Umbilical cord (tissue), 2 donors: Measurements from ENCODE around the gene CPNE1. TPM values are rescaled to one million over a fixed set of nuclear protein-coding genes. Genes with fewer than 3 reads are reported as not detected.
"Not testable (repeated sequence)": the region's sequence is repeated elsewhere in the genome, so short reads cannot be mapped to it uniquely, and the experiment has no call there.

ENCODE experiments used
- DNase-seq: peaks from one replicate; pipeline ENCODE4 v3.0.0-alpha.2; 2015; ENCODE audit warnings: low spot score
- total RNA-seq: library from RNA; depleted of rRNA; stranded (reverse); fragments of >200 nt; gene quantifications from one replicate; pipeline ENCODE4 v1.2.3, GENCODE V29; 2014; ENCODE audit warnings: low replicate concordance; ENCODE audit not compliant: insufficient read depth

CPNE1 gene
- total RNA-seq = 128 TPM

DNA sequence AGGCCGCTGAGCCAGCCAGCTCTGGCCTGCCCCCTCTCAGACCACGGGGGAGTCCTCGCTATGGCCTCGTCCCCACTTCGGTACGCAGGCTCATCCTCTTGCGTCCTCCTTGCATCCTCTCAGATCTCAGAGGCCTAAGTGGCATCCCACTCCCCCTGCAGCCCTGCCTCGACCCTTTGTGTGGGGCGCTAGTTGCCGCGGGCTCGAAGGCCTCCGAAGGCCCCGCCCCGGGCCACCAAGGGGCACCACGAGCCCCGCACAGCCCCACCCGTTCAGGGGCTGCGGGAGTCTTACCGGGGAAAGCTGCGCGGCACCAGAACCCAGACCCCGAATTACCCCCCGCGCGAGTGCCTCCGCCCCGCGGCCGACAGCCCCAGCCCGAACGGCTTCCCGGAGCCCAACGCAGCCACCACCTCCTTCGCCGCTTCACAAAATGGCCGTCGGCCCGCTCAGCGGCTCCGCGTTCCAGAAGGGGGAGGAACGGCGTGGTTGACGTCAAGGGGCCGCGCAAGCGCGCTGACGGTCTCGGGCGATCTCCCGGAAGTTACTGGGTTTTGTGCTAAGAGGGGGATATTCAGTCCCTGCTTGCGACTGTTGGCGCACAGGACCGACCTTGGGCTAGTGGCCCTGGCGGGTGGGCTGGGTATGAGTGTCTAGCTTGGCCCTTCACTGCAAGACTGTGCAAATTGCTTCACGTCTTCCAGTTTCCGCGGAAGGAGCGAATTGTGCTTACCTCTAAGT lies at the start of gene CPNE1, which contains the start of gene RBM12:
TSS of gene CPNE1 (minus strand) at position 435 of the 741 bp plus-strand sequence. CDS start 31,977 bp downstream, outside the sequence.
TSS of gene RBM12 (minus strand) at position 435 of the 741 bp plus-strand sequence. CDS start 9,578 bp downstream, outside the sequence.
- peak; percentile 95 for DNase-seq

DNA sequence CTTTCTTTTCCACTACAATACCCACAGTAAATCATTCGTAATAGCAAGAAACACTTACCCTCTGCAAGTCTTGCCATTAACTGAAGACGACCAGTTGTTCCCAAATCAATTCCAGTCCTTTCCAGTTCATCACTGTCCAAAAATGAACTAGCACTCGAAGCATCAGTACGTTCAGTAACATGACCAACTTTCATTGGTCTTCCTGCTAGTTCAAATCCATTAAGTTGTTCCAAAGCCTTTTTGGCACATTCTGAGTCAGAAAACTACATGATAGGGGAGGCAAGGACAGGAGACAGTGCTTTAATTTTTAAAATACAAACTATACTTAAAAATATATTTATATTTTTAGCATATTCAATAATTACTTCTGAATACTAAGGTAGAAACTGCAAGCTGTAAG lies 49.4 kb upstream of the CPNE1 start:
- no peak for DNase-seq

DNA sequence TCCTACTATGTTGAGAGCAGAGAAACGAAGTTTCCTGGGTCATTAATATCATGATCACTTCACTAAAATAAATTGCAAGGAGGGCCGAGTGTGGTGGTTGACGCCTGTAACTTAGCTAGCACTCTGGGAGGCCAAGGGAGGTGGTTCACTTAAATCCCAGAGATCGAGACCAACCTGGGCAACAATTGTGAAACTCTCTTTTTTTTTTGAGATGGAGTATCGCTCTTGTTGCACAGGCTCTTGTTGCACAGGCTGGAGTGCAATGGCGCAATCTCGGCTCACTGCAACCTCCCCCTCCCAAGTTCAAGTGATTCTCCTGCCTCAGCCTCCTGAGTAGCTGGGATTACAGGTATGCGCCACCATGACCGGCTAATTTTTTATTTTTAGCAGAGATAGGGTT lies 48.4 kb upstream of the CPNE1 start:
- not testable (repeated sequence) for DNase-seq

DNA sequence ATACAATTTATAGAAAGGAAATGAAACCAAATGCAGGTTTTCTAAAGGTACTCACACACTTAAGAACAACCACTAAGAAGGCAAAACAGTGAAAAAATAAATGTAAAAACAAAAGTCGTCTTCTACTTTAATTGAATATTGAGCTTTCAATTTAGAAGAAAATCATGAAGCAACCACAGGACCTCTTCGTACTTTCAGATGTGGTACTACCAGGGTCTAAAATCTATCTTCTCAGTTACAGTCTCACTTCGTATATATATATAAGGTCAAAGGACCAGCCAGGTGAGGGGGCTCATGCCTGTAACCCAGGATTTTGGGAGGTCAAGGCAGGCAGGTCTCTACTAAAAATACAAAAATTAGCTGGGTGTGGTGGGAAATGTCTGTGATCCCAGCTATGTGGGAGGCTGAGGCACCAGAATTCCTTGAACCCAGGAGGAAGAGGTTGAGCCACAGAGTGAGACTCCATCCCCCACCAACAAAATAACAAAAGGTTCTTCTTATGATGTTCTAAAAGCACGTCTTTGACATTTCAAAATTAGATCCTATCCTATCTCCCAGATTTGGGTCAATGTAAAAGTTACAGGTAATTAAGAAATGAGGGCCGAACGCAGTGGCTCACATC lies 47.0 kb upstream of the CPNE1 start:
- DNase-seq = no peak

DNA sequence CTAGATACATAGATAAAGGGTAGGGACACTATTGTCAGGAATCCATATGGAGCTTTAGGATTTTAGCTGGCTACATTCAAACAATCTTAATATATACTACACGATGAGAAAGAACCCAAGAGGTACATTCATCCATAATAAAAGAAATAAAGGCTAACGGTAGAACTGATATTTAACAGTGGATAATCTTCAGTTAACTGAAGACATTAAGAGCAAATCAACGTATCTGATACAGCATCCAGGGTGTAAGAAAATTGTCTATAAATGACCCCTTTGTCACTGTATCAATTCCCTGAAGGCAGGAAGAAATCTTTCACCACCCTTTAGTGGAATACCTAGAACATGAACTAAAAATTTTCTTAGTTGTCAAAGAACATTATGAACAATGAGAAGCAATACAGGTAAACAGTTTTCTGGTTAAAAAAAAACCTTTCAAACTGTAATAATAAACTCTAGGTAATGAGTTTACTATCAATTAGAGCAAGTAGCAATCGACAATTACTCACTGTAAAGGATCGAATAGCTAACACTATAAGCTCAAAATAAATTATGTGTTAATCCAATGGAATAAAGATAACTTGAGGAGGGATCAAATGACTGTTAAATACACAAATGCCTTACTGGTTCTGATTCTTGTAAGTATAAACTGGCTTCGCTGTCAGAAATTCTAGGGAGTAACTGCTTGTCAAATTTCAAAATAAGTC lies 46.3 kb upstream of the CPNE1 start:
- DNase-seq = no peak

DNA sequence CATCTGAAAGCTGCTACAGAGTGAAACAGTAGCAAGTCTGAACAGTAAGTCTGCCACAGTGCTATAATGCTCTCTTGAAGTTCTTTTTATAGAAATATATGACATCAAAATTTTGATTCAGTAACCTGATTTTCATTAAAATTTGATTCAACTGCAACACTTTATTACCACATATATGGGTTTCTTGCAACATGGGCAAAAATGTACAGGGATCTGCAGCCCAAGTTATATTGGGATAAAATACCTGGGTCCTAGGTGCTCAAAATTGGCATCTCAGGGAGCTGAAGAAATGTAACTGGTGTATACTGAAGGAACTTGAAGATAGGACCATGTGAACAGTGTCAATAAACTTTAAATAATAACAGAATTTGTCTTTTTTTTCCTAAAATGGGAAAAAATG lies 45.3 kb upstream of the CPNE1 start:
- DNase-seq = no peak

DNA sequence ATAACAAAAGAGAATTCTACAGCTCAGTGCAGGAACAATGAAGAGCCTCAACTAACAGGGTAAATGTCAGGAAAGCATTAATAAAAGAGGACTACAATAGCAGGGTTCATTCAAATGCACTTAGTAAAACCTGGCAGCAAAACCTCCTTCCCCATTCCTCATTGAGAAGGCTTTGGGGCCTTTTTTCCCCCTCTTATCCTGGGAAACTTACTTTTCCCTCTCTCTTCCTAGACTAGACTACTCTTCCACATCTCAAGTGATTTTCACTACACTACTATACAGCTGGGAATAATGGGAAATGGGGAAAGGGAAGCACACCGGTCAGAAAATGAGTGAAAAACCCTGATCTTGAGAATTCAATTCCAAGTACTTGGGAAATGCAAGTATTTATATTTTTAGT lies 44.6 kb upstream of the CPNE1 start:
- DNase-seq = no peak

DNA sequence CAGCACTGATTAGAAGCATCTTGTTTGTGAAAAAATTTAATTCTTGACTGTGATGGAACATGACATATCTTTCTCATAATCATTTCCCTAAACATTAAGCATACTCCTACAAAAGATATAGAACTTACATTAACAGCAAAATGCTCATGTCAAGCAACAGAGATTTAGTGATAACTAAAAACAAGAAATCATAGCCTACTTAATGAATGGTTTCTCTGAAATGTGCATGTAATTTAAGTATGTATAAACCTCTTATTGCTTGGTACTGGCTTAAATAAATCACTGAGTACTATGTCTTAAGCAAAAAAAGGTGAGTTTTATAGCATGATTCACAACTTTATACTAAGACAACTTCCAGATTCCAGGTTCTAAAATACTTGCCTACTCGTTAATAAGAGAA lies 43.8 kb upstream of the CPNE1 start:
- no peak for DNase-seq

DNA sequence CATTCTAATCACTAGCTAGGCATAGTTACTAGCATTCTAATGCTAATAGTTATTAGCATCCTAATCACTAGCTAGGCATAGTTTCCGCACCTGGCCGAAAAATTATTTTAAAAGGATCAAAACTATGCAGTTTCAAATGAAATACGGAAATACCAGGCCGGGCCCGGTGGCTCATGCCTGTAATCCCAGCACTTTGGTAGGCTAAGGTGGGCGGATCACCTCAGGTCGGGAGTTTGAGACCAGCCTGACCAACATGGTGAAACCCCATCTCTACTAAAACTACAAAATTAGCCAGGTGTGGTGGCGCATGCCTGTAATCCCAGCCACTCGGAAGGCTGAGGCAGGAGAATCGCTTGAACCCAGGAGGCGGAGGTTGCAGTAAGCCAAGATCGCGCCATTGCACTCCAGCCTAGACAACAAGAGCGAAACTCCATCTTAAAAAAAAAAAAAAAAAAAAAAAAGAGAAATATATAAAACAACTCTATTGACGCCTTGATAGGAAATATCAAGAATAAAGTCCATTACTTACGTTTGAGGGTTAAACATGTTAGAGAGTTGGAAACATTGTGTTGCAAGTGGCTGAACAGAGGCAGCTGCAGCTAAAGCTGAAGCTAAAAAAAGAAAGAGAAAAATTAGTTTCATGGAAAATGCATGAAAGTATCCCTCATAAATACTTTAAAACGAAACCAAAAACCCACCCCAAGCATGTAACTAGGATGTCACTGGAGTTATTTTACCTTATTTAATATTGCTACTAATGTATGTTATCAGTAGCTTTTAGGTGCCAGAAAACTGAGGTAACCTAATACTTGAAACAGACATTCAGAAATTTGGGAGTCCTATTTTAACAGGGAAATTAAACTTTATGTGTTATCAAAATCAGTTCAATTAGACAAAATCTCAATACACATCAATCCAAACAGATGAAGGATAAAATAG lies 42.2 kb upstream of the CPNE1 start:
- DNase-seq = not testable (repeated sequence)

DNA sequence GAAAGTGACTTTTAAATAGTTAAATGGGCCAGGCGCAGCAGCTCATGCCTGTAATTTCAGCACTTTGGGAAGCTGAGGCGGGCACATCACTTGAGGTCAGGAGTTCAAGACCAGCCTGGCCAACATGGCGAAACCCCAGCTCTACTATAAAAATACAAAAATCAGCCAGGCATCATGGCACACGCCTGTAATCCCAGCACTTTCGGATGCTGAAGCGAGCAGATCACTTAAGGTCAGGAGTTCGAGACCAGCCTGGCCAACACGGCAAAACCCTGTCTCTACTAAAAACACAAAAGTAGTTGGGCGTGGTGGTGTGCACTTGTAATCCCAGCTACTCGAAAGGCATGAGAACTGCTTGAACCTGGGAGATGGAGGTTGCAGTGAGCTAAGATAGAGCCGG lies 41.2 kb upstream of the CPNE1 start:
- DNase-seq = not testable (repeated sequence)

DNA sequence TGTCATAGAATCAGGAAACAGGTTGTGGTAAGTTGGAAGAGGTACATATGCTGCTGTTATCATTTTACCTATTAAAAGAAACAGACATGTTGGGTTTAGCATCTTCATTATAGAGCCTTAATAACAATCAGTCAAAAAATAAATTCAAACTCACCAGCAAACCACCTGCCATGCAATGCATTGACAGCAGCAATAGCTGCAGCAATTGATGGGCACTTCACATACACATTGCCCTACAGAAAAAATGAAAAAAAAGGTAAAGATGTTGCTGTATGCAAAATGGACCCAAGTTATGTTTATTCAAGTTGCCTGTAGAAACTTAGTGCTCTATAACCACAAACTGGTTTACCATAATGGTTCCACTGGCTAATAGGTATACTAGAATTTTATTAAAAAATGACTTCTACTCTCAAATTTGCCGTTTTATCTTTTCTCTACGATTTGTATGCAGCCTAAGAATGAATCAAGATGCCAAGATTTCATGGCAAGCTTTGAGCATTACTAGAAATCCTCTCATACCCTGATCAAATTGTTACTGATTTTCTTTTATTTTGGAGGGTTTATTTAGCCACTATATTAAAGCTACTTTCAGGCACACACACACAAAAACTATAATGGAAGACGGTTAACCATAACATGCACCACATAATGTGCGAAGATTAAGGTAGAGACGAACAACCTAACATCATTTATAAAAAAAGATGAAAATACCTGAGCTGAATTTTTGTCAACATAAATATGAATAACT lies 40.0 kb upstream of the CPNE1 start:
- no peak for DNase-seq

DNA sequence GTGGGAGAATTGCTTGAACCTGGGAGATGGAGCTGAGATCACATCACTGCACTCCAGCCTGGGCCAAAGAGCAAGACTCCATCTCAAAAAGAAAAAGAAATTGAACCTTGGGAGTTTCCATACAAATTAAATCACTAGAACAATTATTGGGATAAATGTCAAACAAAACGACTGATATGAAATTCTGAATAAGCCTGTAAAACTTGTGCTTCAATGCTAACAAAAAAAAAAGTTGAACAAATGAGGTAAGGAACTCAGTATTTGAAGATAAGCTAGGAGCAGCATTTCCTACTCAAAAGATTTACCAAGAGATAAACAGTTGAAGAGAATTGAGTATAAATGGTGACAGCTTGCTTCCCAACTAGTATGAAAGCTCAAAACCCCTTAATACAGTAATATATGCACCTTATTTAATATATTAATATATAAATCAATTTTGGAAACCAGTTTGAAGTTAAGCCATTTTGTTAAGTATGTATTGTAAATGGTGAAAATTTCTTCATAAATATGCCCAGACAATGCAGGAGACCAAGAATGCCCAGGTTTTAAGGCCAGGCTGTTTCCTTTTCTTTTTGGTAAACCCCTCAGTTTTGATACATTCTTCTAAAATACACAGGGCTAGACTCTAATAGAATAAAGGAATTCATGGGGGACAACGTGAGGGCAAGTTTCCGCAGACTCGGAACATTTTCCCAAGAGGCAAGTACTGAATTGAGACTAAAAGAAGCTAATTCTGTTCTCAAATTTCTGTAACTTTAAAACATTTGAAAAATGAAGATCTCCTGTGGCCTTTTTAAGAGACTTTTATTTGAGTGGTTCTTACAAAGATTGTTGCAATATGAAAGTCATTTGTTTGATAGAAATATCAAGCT lies 38.4 kb upstream of the CPNE1 start:
- no peak for DNase-seq

DNA sequence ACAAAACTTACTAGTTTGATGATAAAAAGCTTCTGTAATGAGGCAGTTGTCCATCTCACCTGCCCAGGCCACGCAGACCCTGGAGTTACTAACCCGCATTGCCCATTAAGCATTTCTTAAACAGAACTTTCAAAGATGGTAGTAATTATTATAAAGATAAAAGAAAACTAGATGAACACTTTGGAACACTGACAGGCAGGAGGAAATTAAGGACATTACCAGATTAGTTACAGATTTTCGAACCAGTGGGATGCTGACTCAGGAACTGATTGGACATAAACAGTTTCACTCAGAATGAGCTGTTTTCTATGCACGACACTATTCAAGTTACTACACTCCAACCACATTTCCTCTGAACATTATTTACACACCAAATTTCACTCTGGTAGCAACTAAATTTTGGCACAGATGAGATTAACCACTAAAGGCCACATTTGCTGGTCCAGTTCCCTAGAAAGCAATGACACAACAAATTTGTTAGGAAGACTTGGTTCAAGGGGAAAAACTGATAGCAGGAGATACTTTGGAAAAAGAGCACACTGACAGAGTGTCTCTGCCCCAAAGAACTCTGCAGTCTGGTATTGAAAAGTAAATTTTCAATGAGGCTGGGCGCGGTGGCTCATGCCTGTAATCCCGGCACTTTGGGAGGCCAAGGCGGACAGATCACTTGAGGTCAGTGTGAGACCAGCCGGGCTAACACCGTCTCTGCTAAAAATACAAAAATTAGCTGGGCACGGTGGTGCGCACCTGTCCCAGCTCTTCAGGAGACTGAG lies 37.5 kb upstream of the CPNE1 start:
- no peak for DNase-seq

DNA sequence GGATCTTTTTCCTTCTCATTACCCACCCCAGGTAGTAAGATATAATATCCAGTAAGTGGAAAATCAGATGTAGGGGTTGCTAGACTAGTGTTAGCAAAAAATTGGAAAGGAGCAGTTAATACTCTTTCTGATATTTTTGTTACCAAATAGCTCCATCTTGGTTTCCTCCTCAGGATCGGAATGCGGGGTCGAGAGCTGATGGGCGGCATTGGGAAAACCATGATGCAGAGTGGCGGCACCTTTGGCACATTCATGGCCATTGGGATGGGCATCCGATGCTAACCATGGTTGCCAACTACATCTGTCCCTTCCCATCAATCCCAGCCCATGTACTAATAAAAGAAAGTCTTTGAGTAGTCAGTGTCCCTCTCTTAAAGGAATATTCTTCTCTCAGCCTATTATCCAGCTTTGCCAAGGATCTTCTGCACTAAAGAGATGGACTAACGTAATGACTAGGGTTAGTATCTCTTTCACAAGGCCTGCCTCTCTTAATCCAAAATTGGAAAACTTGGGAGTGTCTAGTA lies 36.0 kb upstream of the CPNE1 start:
- DNase-seq = no peak

DNA sequence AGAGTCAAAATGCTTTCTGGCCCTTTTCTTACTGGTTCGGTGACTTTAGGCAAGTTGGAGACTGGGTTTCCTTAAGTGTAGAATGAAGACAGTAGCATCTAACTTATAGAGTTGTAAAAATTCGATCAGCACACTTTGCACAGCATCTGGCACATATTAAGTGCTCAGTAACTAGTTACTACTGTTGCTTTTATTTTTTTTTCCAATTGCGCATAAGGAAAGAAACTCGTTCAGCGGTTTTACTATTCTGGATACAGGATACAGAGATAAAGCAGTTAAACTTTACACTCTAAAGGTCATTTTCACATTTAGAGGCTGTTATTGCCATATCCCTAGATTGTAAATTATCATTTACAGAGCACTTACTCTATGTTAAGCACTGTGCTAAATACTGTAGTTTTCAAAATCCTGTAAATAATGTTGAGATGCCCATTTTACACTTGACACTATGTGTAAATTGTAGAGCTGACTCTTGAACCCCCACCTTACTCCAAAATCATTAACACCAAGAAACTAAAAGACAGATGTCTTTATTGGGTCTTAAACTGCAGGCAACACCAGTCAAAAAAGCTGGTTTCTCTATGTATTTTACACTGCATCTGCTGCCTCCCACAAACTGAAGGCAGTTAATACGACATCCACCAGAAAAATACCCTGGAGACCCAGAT lies 35.4 kb upstream of the CPNE1 start:
- DNase-seq = no peak

DNA sequence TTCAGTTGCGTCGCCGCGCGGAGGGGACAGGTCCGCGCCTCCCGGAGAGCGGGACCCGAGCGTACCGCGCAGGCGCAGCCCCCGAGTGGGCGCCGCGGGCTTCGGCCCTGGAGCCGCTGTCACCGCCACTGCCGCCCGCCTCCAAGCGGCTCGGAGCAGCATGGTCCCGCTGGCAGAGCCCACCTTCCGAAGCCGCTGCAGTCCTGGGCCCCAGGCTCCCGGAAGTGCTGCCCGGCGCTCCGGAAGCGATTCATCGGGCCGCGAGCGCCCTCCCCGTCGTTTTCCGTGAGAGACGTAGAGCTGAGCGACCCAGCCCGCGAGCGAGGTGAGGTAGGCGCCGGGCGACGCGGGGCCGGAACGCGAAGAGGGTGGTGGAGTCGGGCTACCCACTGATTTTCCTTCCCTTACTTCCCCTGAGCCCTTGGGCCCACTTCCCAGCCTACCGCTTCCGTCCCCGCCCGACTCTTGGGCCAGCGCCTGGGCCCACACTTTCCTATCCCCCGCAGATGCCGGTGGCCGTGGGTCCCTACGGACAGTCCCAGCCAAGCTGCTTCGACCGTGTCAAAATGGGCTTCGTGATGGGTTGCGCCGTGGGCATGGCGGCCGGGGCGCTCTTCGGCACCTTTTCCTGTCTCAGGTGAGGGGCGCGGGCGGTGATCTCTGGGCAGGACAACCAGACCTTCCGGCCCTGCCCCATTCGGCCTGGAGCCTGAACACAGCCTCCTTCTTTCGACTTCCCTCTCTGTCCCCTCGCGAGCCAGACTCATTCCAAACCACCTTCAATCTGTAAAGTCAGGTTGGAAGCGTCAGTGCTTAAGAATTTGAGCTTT lies 34.6 kb upstream of the CPNE1 start, which contains the start of the genes NFS1 and ROMO1:
TSS of gene NFS1 (minus strand) at position 226 of the 830 bp plus-strand sequence. CDS start at position 162, 64 bp downstream.
TSS of gene ROMO1 (plus strand) at position 279 of the 830 bp plus-strand sequence. CDS start at position 507, 228 bp downstream.
- DNase-seq = peak; percentile 88
